Peyer's patch (tissue), 4 donors: ENCODE data around the gene PTPN2.

Source experiments
- POLR2A ChIP-seq, 2 donors: fragments of 450-650 bp; IDR thresholded peaks; one replicate each; pipeline ENCODE4 v1.5.1; 2017; ENCODE audit warnings: antibody characterized with exemption in 2 of 2, mild to moderate bottlenecking in 2 of 2, moderate library complexity in 2 of 2
- TF ChIP-seq, protein P1 (sequence below), 6 experiments: fragments of 450-650 bp in 4 of 6; fragments of 200-600 bp in 2 of 6; sonication (generic) in 1 of 6; IDR thresholded peaks; one replicate each; pipeline ENCODE4 v1.5.1; 2017 to 2019; ENCODE audit warnings: antibody characterized with exemption in 6 of 6, mild to moderate bottlenecking in 3 of 6, moderate library complexity in 1 of 6

DNA sequence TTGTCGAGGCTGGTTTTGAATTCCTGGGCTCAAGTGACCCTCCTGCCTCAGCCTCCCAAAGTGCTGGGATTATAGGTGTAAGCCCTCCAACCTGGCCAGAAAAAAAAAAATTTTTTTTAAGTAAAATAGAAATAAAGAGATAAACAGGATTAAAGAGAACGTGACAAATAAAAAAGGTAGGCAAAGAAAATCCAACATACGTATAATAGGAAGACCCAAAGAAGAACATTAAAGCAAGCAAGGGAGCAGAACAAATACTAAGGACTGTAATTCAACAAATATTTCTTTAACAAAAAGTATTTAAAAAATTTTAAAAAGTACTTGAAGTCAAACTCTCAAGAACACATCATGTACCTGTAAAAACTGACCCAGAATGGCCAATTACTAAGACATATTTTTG, 56.4 kb downstream of the PTPN2 start:
- TF ChIP-seq, protein P1, sequence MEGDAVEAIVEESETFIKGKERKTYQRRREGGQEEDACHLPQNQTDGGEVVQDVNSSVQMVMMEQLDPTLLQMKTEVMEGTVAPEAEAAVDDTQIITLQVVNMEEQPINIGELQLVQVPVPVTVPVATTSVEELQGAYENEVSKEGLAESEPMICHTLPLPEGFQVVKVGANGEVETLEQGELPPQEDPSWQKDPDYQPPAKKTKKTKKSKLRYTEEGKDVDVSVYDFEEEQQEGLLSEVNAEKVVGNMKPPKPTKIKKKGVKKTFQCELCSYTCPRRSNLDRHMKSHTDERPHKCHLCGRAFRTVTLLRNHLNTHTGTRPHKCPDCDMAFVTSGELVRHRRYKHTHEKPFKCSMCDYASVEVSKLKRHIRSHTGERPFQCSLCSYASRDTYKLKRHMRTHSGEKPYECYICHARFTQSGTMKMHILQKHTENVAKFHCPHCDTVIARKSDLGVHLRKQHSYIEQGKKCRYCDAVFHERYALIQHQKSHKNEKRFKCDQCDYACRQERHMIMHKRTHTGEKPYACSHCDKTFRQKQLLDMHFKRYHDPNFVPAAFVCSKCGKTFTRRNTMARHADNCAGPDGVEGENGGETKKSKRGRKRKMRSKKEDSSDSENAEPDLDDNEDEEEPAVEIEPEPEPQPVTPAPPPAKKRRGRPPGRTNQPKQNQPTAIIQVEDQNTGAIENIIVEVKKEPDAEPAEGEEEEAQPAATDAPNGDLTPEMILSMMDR (IDR thresholded peaks at IDR 0.05) = no peak
- no peak for TF ChIP-seq POLR2A (IDR thresholded peaks at IDR 0.05)
